Measurements from ENCODE around the gene PPP1R3D.
A peak's percentile ranks its signal among the peaks of the same experiment; 100 is the strongest.

PPP1R3D gene

DNA sequence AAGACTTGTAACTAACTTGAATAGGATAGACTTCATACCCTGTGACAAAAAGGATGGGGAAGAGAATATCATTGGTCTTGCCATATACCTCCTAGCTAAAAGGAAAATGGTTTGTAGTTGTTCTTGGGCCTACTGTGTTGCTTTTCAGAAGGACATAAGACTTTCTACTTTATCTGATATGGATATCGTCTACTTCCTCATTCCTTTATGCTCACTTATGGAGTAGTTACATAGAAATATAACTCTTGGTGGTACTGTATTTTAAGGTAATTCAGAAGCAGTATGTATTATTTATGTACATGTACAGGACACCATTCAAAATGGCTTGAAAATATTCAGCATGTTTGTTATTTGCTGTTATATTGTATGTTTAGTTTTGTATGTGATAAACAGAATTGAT lies 8.1 kb upstream of the PPP1R3D start:
- DNase-seq, result no peak

GRCh38 chr20:59947376-59947775 lies 7.3 kb upstream of the PPP1R3D start:
- no peak for DNase-seq

- no peak for DNase-seq
These were observed 5.6 kb upstream of the PPP1R3D start for GRCh38 chr20:59945731-59946130.

- no peak for DNase-seq
These were observed 5.1 kb upstream of the PPP1R3D start for GRCh38 chr20:59945175-59945574.

DNA sequence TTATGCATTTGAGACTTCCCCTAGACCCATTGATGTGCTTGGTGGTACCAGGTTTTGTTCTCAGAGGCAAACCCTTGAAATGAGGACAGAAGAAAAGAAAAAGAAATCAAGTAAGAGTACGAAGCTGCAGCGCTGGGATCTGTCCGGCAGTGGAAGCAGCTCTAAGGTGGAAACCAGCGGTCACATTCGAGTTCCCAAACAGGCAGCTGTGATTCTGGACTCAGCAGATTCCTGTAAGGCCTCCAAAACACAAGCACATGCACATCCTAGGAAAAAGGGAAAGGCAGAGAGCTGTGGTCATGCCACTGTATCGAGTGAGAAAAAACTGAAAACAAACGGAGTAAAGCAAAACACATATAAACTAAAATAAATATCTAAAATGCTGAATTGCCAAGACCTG lies 4.6 kb upstream of the PPP1R3D start:
- no peak for DNase-seq

DNA sequence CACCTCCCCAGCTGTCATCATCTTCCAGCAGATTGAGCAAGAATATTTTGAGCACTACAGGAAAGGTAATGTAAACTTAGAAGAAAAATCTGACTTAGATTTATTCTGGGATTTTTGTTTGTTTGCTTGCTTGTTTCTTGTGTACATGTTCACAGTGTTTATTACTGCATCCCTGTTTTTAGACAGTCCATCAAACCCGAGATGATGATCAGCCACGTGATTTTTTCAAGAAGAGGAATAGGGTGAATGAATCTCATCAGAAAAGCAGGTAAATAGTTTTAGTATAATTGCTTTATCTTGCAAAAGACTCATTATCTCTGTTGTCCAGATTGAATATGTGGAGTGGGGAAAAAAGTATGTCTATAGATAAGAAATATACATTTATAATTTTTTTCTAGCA lies 2.1 kb upstream of the PPP1R3D start:
- DNase-seq, result no peak

GRCh38 chr20:59940956-59941294 lies 820 bp upstream of the PPP1R3D start:
- no peak for DNase-seq

GRCh38 chr20:59939879-59940128 lies 301 bp downstream of the PPP1R3D start:
- DNase-seq, result no peak

GRCh38 chr20:59939052-59939878 lies 840 bp downstream of the PPP1R3D start:
- peak; percentile 21 for DNase-seq

DNA sequence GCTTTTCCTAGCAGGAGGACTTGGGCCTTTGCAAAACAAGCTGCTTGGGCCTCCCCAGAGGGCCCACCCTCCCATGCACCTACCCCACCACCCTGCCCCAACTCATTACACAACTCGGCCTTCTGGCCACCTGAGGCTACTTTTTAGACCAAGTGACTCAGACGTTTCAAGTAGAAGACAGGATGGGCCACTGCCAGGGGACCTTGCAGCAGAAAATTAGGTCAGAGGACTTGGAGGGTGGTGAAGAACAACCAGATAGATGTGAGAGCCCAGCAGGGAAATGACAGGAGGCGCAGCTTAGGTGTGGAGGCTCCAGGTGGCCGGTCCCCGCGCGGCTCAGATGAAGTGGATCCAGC lies 1.4 kb downstream of the PPP1R3D start:
- no peak for DNase-seq

- DNase-seq, result no peak
These were observed 1.9 kb downstream of the PPP1R3D start for GRCh38 chr20:59938221-59938620.

DNA sequence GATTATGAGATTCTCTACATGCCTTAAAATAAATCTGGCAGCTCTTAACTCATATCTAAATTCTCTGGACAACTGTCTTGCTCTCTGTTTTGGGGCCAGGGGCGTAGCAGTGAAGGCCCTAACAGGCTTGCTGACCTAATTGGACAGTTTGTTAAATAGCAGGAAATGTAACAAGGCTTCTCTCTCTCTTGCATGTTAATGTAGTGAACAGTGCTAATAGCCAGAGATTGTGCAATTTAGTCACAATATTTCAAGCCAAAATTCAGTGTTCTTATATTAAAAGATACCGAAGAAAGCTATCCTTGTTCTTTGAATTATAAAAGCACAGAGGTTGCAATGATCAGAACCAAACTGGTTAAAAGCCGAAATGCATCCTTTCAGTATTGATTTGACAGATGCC lies 3.0 kb downstream of the PPP1R3D start:
- DNase-seq, result no peak

- no peak for DNase-seq
These were observed 3.7 kb downstream of the PPP1R3D start for GRCh38 chr20:59936409-59936808.

DNA sequence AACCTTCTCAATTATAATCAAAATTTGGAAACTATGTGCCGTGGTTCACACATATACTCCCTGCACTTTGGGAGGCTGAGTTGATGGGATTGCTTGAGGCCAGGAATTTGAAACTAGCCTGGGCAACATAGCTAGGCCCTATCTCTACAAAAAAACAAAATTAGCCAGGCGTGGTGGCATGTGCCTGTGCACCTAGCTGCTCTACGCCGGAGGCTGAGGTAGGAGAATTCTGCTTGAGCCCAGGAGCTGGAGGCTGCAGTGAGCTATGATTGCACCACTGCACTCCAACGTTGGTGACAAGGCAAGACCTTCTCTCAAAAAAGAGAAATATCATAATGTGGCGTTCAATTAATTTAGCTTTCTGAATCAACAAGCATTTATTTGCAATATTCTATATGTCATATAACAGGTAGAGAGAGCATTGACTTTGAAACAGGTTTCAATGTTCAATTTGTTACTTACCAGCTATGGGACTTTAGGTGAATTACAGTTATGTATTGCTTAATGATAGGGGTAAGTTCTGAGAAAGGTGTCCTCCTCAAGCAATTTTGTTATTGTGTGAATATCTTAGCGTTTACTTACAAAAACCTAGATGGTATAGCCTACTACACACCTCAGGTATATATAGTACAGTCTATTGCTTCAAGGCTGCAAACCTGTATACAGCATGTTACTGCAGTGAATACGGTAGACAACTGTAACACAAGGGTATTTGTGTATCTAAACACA lies 4.5 kb downstream of the PPP1R3D start:
- DNase-seq, result no peak

DNA sequence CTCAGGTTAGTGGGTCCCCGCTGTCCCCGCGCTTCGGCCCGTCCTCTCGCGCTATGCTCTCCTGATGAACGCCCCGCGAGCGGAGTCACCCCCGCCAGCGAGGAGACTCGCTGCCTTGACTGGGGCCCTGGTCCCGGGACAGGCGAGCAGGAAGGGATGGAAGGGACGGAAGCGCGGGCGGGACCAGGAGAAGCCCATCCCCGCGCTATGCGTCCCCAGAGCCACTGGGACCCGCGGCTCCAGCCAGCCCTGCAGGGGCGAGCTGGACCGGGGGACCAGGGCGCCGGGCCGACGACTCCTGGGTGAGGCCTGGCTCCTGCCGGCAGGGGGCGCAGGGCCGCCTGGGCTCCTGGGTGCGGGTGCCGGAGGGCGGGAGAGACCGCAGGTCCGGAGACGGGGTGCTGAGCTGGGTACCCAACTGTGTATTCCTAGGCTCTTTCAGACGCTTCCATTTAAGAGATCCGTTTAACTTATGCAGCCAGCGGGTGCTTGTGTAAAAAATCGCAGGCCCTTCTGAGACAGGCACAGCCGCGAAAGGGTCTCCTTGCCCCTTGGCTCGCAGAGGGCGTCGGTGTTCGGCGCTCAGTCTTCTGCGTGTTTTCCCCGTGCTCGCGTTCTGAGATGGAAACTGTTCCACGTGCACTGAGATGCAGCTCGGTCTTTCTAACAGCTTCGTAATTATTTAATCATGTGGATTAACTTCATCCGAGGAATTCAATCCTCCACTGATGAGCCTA lies 6.1 kb downstream of the PPP1R3D start:
- DNase-seq, result peak; percentile 84

DNA sequence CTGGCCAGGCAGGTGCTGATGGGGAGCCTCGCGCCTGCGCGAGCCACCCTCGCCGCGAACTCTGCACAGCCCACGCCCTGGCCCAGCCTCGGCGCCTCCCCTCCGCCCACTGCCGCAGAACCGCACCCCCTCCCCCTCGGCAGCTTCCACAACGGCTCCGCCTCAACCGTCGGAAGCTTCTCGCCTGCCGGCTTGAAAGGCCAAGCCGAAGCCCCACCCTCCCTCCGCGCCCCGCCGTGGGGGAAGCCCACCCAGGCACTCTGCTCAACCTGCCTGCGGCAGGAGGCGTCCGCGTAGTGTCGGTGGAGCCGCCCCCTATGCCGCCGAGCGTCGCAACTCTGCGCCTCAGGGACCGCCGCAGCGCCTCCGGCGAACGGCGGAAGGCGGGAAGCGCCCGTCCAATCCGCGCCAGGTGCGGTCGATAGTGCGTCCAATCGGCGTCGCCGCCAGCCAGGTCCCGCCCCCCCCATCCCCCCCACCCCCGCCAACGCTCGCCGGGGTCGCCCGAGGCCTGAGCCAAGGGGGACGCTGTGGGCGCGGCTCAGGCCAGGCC lies 6.7 kb downstream of the PPP1R3D start, which contains the start of gene SYCP2:
Gene SYCP2 (minus strand): TSS at position 342 of the 553 bp plus-strand sequence. CDS start 11,224 bp downstream, outside the sequence.
- DNase-seq, result peak; percentile 69

DNA sequence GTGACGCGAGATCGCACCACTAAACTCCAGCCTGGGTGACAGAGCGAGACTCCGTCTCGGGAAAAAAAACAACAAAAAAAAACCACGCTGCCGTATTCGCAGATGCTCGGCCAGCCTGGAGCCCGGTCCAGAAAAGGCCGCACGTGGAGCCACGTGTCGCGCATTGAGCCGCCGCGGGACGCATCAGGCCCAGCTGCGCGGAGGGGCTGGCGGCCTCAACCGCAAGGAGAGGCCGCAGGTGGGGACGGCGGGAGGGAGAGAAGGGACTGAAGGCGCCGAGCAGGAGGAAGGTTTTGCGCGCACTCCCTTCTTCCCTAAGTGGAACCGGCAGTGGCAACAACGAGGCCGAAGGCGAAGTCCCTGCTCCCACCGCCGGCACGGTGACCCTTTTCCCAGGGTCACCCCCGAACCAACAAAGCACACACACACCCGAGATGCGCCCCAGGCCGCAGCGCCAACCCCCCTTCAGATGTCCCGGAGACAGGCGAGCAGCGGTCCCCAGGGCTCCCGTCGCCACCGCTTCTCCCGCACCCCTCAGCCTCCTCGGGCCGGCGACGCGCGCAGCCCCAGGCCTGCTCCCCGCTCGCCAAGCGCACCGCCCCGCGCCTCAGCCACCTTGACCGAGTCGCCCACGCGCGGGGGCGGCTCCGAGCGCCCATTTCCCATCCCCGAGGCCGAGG lies 7.3 kb downstream of the PPP1R3D start:
- DNase-seq, result no peak

- DNase-seq, result no peak
These were observed 8.4 kb downstream of the PPP1R3D start for GRCh38 chr20:59931511-59932312.

DNA sequence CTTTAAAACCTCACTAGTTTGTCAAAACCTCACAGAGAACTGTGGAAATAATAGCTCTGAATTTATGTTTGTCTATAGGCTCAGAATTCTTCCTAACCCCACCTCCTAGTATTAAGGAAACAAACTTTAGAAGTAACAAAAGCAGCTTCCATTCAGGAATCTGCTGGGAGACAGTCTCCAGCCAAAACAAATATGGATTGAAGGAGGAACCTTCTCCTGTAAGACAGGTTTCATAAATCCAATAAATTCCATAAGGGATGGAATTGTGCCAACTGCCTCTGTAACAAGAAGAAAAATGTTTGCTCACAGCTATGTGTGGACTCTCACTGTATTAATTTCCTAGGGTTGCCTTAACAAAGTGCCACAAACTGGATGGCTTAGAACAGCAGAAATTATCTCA lies 14.2 kb downstream of the PPP1R3D start:
- DNase-seq, result no peak

DNA sequence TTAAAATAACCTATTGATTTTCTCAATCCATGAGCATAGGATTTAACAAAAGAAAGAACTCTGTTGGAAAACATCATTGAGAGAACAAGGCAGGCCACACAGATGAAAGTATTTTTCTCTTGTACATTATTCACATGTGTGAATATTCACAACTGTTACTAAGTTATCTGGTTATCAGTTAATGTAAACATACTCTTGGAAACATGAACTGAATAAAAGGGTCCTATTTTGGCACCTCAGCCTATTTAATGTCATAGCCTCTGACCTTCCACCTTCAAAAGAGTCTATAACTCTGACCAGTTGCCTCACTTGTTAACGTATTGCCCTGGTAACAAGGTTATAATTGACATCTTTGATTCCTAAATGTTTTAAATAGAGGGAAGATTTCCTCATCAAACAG lies 14.7 kb downstream of the PPP1R3D start:
- no peak for DNase-seq

DNA sequence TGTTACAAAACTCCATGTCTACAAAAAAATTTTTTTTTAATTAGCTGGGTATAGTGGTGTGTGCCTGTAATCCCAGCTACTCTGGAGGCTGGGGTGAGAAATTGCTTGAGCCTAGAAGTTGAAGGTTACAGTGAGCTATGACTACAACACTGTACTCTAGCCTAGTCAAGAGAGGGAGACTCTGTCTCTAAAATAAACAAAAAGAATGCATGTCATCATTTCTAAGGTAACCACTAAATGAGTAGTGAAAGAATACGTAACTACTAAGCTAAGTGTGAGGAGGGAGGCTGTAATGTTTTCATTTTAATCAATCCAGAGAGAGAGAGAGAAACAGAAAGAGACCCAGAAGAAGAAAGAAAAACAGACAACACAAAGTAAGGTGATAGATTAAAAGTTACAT lies 16.6 kb downstream of the PPP1R3D start:
- DNase-seq, result no peak

GRCh38 chr20:59920944-59921343 lies 19.2 kb downstream of the PPP1R3D start:
- DNase-seq, result no peak

Data from activated T-cell treated with anti-CD3 and anti-CD28 coated beads, Interleukin-2, amount 50 U/mL, for 1 hour (primary cell).